ENCODE data around the gene SLC19A3.

DNA sequence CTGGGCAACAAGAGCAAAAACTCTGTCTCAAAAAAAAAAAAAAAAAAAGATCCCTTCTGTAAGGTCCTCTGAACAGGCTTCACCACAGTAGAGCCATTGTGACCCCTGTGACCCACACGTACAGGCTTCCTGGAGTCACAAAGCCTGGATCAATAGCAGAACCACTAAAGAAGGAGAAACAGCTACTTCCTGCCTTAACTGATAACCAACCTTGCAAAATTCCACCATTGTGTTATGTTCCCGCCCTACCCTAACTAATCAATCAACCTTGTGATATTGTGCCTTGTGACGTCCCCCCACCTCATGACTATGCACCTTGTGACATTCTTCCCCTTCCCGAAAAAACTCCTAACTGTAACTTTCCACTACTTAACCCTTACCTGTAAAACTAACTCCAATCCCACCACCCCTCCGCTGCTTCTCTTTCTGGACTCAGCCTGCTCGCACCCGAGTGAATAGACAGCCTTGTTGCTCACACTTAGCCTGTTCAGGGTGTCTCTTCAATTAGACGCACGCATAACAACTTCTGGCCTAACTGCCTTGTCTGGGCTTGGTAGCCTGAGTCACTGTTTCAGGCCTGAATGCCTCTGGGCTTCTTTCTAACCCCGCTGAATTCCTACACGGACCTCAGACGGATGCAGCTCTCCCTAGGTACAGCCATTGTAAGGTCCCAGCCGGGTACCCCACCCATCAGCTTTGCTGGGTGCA, 41.7 kb upstream of the SLC19A3 start:
- TF ChIP-seq, protein P1, sequence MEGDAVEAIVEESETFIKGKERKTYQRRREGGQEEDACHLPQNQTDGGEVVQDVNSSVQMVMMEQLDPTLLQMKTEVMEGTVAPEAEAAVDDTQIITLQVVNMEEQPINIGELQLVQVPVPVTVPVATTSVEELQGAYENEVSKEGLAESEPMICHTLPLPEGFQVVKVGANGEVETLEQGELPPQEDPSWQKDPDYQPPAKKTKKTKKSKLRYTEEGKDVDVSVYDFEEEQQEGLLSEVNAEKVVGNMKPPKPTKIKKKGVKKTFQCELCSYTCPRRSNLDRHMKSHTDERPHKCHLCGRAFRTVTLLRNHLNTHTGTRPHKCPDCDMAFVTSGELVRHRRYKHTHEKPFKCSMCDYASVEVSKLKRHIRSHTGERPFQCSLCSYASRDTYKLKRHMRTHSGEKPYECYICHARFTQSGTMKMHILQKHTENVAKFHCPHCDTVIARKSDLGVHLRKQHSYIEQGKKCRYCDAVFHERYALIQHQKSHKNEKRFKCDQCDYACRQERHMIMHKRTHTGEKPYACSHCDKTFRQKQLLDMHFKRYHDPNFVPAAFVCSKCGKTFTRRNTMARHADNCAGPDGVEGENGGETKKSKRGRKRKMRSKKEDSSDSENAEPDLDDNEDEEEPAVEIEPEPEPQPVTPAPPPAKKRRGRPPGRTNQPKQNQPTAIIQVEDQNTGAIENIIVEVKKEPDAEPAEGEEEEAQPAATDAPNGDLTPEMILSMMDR (IDR thresholded peaks at IDR 0.05; ENCODE audit: low read length), result no peak
- TF ChIP-seq EZH2 (IDR thresholded peaks at IDR 0.05; ENCODE audit: borderline replicate concordance, low read length), result no peak

All from OCI-LY1 (cell line).